NCI-H82 (cell line): Measurements from ENCODE around the gene SYNPO.

ENCODE experiments used
- DNase-seq: peaks from one replicate; lab custom pipeline; 2025; lab: John Stamatoyannopoulos, UW

SYNPO gene

DNA sequence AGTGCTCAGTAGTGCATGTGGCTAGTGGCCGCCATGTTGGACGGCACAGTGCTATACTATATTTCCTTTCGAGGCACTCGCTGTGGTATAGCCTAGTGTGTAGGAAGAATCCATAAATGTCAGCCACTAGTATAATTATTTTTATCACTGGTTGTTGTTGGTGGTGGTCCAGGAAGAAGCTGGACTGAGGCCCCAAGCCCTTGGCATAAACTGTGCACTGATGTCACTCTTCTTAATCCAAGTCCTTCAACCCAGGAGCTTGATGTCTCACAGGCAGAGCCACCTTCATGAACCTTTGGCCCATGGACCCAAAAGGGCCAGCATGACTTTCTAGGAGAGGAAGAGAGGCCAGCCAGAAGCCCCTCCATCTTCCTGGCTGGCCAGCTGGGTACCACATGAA is 32.5 kb upstream of the SYNPO start:
- DNase-seq: no peak

DNA sequence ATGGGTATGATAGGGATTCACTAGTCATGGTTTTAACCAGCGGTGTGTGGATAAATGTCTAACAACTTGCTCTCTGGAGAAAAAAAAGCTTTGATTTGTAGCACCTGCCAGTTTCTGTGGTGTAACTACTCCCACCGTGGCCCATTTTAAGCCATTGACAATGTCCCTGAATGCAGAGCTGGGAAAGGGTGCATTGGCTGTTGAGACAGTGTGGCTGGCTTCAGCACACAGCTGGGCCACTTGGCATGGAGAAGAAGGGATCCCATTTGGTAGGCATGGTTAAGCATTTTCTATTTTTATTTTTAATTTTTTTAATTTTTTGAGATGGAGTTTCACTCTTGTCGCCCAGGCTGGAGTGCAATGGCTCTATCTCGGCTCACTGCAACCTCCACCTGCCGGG is 31.5 kb upstream of the SYNPO start:
- no peak for DNase-seq

DNA sequence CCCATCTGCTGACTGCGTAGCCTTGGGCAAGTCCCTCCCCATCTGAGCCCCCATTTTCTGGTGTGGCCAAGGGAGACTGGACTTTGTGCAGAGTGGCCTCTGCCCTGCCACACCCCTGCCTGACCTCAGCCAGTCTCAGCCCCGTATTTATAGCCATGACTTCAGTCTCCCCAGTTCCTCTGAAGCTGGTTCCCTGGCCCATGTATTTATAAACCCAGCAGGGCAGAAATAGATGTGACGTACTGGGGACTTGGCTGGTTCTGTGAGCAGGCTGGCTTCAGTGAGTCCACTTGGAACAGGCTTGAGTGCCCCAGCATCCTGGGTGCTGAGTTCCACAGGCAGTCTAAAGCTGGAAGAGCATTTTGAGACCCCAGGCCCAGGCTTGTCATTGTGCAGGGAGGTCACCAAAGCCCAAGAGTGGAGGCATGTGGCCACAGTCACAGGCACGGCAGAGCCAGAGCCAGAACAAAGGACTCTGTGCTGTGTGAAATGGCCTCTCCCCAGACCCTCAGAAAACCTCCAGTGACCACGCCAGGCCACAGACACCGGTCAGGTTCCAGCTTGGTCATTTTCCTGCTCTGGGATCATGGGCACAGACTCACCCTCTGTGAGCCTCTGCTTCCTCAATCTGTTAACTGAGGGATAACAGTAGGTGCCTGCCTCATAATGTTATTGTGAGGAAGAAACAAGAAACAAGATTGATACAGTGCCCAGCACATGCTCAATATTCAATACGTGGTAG is 30.4 kb upstream of the SYNPO start:
- DNase-seq: no peak

DNA sequence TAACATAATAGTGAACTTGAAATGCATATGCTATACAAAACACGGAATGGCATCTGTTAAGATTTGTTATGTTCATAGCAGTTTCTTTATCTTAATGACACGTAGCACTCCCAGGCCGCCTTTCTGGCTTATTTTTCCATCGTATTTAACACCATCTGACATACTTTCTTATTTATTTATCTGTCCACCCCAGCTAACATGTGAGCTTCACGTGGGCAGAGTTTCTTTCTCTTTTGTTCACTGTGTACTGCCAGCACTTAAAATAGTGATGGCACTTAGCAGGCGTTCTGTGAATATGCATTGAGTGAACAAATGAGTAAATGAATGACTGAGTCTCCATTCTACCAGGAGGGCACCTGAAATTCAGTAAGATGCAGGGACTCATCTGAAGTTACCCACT is 29.4 kb upstream of the SYNPO start:
- no peak for DNase-seq

DNA sequence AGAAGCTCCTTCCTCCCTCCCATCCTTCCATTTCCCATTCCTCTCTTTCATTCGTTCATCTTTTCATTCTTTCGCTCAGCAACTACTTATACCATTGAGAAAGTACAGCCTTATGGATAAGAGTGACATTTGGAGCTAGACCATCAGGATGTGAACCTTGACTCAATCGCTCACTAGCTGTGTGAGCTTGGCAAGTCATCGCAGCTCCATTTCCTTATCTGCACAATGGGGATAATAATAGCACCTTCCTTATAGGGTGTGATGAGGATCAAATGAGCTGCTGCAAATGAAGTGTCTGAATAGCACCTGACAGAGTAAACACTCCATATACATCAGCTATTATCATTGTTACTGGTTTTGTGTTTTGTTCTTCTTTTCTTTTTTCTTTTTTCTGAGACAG is 28.1 kb upstream of the SYNPO start:
- DNase-seq: no peak

DNA sequence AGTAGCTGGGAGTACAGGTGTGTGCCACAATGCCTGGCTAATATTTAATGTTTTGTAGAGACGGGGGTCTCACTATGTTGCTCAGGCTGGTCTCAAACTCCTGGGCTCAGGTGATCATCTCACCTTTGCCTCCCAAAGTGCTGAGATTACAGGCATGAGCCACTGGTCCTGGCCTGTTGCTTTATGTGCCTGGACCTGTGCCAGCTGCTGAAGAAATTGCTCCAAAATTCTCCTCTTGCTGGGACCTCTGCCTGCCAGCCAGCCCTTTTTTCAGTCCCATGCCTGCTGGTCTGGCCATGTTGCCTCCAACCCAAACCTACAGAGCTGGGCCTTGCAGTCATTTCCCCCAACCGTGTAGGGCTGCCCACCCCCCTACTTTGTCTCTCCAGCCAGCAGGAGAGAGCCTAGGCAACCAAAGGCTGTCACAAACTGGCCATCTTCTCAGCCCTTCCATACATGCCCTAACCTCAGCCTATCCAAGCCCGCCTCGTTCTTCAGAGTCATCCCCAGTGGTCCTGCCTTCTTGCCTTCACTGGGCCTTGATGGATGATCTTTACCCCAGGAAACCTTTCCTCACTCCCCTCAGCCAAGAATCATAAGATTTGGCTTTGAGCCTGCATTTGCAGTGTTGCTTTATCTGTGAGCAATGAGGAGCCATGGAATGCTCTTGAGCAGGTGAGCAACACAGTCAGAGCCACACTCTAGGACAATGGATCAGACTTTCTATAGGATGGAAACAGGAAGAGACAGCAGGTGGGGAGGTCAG is 27.4 kb upstream of the SYNPO start:
- no peak for DNase-seq

DNA sequence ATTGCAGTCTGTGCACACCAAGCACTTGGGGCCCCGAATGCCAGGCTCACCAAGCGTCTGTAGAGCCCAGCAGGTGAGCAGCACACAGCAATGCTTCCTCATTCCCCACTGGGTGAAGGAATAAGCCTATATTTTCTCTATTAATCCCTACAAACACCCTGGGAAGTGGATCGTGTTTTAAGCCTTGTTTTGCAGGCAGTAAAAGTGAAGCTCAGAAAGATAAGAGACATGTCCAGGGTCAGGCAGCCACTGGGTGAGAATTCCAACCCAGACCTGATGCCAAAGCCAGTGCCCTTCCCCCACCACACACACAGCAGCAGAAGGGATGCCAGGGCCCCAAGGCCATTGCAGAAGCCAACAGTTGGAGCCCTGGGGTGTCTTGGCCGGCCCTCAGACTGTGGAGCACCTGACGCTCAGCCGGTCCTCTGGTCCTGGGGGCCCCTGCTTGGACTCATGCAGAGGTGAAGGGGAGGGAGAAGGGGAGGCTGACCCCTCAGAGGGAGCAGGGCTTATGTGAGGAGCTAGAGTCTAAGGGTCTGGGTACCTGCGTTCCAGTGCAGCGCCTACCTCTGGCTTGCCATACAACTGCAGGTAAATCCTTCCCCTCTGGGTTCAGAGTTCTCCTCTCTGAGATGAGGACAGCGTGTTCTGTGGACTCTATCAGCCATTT is 26.3 kb upstream of the SYNPO start:
- DNase-seq: peak; percentile 35

DNA sequence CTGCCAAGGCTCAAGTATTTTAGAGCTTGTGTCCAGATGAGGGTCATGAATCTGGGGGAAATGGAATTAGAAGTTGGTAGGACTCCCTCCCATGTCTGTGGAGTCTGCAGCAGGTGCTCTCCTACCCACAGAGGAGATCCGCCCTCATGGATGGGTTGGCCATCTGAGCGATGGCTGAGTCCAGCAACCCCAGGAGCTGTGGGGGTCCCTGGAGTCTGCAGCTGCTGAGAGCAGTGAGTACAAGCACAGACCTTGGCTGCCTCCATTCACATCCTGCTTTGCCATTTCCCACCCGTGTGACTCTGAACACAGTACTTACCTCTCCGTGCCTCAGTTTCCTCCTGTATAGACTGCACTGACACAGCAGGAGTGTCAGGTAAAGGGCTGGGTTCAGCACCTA is 25.8 kb upstream of the SYNPO start:
- no peak for DNase-seq

DNA sequence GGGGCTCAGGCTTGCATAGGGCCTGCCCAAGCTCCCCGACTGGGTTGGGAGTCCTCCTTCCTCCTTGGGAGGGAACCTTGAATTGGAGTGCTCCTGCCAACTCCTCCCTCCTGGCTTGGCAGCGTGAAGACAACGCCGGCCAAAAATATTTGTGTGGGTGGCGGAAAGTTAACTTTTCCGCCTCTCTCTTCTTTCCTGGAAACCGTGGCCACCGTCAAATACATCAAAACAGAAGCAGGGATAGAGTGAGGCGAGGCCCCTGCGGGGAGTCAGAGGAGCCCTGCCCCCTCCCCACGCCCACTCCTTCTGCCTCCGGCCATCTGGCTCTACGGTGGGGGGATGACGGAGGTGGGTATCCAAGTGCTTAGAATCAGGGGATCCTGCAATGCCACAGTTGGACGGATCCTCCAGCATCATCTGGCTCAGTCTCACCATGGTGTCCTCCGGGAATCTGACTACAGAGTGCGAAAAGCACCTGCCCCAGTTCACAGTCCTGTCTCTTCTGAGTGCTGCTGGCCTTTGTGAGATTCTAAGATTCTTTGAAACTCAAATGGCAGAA is 25.2 kb upstream of the SYNPO start:
- peak; percentile 92 for DNase-seq

DNA sequence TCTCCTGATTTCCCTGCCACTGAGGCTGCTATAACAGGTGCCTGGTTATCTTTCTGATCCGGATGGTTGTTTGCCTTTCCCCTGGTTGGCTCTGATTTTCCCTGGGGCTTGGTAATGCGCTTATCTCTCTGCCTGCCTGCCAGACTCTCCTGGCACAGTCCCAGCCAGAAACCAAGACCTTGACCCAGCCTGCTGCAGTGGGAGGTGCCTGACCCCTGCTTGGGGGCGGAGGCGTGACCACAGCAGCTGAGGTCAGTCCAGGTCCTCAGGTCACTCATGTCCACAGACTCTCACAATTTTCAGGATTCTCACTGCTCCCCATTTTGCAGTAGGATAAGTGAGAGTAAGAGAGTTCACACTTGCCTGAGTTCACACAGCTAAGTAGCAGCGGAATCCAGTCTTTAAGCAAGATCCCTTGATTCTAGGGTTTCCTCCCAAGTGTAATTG is 24.4 kb upstream of the SYNPO start:
- peak; percentile 91 for DNase-seq

DNA sequence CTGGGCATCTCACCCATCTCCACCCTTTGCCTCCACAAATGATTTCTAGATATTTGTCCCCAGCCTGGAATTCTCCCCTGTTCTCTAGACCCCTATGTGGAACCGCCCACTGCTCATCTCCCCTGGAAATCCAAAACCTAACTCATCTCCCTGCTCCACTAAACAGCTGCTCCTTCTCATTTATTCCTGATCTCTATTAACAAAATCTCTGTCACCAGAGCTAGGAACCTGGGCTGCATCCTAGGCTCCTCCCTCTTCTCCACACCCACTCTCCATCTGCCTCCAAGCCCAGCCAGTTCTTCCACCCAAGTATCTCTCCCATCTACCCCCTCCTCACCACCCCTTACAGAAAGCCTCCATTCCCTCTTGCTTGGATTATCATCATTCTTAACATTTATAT is 24.0 kb upstream of the SYNPO start:
- peak; percentile 94 for DNase-seq

DNA sequence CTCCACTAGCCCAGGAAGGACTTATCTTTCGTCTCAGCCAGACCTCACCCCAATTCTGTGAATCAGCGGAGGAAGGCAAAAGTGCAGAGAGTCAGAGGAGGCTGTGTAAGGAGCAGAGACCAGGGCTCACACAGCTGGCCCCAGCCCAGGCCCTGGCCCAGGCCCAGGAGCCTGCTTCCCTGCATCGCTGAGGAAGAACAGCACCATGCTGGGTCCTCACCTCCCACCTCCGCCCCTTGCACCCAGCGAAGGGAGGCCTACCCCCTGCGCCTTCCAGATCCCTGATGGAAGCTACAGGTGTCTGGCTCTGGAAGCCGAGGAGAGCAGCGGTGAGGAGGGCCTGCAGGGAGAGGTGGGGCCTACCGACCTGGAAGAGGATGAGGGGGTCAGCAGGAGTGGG is 22.3 kb upstream of the SYNPO start:
- DNase-seq: no peak

DNA sequence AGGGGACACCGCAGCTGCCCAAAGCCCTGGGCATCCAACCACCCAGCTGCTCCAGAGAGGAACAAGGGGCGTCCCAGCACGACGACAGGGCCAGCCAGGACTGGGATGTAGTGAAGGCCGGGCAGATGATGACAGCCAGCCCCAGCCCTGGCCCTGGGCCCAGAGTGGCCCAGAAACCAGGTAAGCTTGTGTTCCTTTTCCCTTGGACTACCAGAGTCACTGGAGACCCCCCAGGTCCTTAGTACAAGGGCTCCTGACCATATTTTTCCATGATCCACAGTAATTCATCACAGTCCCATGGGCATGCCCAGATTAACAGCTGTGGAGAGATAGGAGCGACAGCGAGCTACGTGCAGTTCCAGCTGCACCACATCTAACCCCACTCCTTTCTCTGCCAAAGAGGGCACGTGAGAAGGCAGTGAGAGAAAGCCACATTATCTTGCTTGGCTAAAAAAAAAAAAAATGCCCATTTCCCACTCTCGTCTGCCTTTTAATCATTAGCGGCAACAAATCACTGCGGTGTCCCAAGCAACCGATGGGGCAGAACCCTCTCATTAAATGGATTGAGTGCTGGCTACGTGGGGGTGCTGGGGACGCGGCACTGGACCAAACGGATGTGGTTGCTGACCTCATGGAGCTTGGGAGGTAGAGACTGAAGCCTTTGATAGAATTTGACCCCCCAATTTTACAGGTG is 21.7 kb upstream of the SYNPO start:
- DNase-seq: peak; percentile 33

DNA sequence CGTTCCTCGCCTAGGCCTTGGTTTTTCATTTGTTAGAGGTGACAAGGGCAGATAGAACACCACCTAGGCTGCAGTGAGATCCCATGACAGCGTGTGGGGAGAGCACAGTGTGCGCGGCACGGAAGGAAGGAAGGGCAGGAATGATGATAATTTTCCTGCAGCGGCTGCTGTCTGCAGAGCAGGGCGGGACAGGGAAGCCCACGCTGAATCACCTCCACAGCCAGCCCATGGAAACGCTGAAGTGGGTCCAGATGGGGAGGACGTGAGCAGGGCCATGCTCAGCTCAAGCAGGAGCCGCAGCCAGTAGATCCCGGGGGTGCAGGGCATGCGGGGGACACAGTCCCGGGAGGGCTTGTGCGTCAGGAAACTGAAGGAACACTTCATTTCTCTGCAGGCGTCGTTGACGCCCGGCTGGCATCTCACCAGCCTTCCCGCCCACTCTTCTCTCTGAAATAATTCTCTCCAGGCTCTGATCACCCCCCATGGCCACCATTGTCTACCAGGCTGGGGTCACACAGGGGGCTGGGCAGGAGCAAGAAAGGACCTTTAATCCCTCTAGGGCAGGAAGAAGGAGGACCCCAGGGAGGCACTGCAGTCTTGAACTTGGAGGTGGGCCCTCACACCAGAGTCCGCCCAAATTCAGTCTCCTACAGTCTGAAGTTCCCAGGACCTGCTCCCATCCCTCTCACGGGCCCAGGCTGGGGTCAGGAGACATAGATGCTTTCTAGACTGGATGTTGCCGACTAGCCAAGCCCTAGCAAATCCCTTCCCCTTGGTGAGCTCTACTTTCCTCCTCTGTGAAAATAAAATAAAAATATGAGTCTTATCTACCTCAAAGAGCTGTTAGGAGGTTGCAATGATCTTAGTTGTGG is 20.9 kb upstream of the SYNPO start:
- no peak for DNase-seq

DNA sequence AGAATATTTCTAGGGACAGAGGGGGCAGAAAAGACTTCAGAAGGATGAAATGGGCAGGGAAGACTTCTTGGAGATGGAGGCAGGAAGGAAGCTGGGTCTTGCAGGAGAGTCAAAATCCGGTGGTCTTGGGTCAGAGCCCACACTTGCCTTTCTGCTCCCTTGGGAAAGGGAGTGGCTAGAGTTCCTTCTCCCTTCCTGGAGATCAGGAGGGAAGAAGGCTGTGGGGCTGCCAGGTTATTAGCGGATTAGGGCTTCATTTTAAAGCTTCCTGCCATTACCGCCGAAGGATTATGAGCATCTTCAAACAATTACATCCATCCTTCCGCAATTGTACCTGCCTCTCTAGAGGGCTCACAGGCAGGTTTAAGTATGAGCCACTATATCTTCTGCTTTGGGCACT is 19.2 kb upstream of the SYNPO start:
- DNase-seq: peak; percentile 94

DNA sequence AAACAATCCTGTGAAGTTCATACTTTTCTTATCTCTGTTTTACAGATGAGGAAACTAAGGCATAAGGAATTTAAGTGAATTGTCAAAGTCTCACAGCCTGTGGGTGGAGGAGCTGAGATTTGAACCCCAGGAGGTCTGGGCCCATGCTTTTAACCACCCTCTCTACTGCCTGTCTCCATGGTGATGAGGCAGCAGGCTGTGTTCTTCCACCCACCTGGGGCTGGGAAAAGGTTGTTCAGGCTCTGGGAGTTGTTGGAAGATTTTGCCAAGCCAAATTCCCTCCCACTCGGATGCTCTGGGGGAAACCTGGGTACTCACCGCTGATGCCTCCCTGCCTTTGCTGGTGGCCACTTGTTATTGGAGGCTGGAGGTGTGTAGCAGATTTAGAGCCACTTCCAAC is 18.3 kb upstream of the SYNPO start:
- peak; percentile 57 for DNase-seq

DNA sequence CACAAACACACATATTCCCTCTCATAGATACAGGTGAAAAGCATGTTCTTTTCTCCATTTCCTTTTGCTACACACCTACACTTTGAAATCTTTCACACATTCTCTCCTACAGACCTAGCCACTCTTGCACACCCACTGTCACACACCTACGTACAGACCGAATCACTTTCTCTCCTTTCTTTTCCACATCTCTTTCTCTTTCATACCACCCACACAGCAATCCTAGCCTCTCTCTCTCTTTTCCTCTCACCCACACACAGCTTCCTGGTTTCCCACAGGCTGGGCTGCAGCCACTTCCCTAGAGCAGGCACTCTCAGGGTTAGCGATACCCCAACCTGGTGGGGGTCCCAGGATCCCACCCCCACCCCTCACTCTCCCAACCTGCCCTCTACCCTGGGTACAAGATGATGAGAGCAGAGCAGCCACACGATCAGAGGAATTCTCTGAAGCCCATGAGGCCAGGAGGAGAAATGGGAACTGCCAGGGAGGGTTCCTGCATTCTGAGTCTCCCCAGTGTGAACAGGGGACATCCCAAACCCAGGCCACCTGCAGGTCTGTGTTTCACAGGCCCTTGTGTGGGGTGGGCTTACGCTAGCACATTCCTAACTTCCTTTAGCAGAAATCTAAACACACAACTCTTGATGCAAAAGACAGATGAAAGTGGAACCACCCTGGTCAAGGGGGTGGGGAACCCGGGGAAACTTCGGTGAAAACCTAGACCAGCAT is 17.1 kb upstream of the SYNPO start:
- no peak for DNase-seq

DNA sequence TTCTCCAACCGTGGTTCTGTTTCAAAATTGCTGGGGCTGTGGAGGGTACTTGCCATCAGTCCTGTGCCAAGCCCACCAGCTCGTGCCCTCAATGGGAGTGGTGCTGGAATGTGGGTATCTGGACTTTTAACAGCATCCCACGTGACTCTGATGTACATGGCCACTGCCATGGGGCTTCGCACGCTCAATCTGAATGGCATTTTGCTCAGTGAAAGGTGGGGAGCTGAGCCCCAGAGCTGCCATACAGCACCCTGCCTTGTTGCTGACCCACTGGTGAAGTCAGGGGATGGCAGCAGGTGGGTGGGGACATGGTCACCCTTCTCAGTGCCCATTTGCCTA is 16.6 kb upstream of the SYNPO start:
- DNase-seq: no peak

DNA sequence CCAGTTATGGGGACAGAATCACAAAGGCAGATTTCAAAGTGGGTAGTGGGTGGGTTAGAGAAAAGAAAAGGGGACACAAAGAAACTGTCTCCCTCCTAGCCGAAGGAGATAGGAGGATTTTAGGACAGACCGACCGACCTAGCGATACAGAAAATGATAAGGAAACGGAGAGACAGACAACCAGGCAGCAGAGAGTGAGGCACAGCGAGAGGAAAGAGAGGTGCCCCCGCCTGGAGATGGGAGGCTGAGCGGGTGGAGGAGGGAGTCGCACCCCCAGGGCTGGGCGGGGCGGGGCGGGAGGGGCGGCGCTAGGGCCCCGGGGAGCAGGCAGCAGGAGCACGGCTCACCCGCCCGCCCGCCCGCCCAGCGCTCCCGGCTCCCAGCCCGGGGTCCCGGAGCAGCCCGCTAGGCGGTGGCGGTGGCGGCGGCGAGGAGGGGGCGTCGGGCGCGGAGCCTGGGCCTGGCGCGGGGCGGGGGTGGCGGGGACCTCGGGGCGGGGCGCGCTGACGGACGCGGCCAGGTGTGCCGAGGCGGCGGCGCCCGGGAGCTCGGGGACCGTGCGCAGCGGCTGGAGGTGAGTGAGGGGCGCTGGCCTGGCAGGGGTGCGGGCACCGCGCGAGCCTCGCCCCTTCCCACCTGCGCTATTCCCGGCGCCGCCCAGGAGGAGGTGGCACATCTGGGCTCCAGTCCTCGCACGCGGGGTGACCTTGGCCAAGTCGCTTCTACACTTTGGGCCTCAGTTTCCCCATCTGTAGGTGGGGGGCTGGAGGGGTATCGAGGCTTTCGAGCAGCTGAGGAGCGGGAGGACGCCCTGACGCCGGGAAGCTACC is 15.9 kb upstream of the SYNPO start:
- DNase-seq: peak; percentile 31

DNA sequence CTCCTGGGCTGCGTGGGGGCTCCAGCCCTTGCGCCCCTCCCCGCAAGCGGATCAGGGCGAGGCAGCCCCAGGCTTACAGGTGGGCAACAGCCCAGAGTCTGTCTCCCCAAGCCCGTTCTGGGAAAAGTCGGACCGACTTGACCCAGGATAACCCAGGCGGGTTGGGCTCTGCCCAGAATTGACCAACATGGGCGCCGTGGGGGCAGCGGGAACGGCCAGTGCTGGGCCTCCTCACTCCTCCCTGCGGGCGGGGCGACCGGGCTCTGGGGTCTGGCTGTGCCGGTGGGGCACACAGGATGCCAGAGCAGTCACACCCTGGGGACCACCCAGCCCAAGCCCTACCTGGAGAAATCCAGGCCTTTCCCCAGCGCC is 15.3 kb upstream of the SYNPO start:
- DNase-seq: no peak
